ENCODE results near the gene CPEB3. TPM values are rescaled to one million over a fixed set of nuclear protein-coding genes. Genes with fewer than 3 reads are reported as not detected.

CPEB3 gene
- total and polyA plus RNA-seq, 4 donors, result 1.1 to 5.1 (median 2.8) TPM

DNA sequence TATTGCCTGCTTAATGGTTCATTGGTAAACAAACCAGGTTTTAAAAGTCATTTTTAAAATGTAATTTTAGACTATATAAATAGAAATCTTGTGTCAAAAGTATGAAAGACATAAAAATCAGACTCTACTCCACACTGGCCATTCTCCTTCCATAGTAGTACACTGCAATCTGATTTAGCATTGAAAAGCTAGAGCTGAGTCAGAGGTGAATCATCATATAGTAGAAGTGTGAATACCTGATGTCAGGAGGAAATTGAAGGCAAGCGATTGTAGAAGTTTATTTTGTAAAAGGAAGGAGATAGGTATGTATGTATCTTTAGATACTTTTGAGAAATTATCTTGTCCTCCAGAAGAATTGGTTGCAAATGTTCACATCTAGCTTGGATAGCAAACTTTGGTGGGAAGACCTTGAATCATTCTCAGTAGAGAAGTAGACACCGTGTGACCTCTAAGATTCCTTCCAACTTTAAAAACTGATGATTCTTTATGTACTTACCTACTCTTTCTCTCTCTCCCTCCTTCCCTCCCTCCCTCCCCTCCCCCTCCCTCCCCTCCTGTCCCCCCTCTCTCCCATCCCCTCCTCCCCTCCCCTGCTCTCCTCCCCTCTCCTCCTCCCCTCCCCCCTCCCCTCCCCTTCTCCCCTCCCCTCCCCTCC, 279.2 kb downstream of the CPEB3 start:
- H3K9me3 ChIP-seq (ENCODE audit: control insufficient read depth in 4 of 4, insufficient read depth in 3 of 4, low read length in 3 of 4), result no peaks in the 10 kb centered on the region
- H3K4me1 ChIP-seq (ENCODE audit: control insufficient read depth in 5 of 5, insufficient read depth in 5 of 5, low read length in 5 of 5), result no peaks in the 10 kb centered on the region
- no peak overlapping the region for H3K27ac ChIP-seq (ENCODE audit: low read depth in 1 of 2, low read length in 1 of 2)
- H3K36me3 ChIP-seq (ENCODE audit: control insufficient read depth in 4 of 4, insufficient read depth in 4 of 4, low read length in 4 of 4), result peaks cover 12 to 32% (median 22%) of the 10 kb centered on the region in 4 donors
- H3K27me3 ChIP-seq (ENCODE audit: control insufficient read depth in 3 of 3, insufficient read depth in 3 of 3, low read length in 2 of 3), result no peaks in the 10 kb centered on the region
- no peak for DNase-seq
- ATAC-seq (ENCODE audit: insufficient read depth, low FRiP score), result no peak
- H3K4me3 ChIP-seq, result no peak overlapping the region
- WGBS, 2 donors, result 88 to 95% methylated on average over 2 of the region's 2 CpGs
- no peak overlapping the region for H3K9ac ChIP-seq (ENCODE audit: insufficient read depth in 1 of 2, low read length in 2 of 2)
- no peak for TF ChIP-seq CTCF (IDR thresholded peaks at IDR 0.05; ENCODE audit: control extremely low read depth, extremely low read depth)

- no peak overlapping the region for H3K9ac ChIP-seq (ENCODE audit: insufficient read depth in 1 of 2, low read length in 2 of 2)
- H3K36me3 ChIP-seq (ENCODE audit: control insufficient read depth in 4 of 4, insufficient read depth in 4 of 4, low read length in 4 of 4), result peaks cover 9 to 32% (median 21%) of the 10 kb centered on the region in 4 donors
- no peaks in the 10 kb centered on the region for H3K4me1 ChIP-seq (ENCODE audit: control insufficient read depth in 5 of 5, insufficient read depth in 5 of 5, low read length in 5 of 5)
- DNase-seq (no peak), ATAC-seq (ENCODE audit: insufficient read depth, low FRiP score) (no peak)
- H3K27ac ChIP-seq (ENCODE audit: low read depth in 1 of 2, low read length in 1 of 2), result no peak overlapping the region
- no peaks in the 10 kb centered on the region for H3K27me3 ChIP-seq (ENCODE audit: control insufficient read depth in 3 of 3, insufficient read depth in 3 of 3, low read length in 2 of 3)
- H3K9me3 ChIP-seq (ENCODE audit: control insufficient read depth in 4 of 4, insufficient read depth in 3 of 4, low read length in 3 of 4), result no peaks in the 10 kb centered on the region
- no peak for TF ChIP-seq CTCF (IDR thresholded peaks at IDR 0.05; ENCODE audit: control extremely low read depth, extremely low read depth)
- H3K4me3 ChIP-seq, result no peak overlapping the region
Measured at GRCh38 chr10:92010047-92010735, 280.7 kb downstream of the CPEB3 start.

DNA sequence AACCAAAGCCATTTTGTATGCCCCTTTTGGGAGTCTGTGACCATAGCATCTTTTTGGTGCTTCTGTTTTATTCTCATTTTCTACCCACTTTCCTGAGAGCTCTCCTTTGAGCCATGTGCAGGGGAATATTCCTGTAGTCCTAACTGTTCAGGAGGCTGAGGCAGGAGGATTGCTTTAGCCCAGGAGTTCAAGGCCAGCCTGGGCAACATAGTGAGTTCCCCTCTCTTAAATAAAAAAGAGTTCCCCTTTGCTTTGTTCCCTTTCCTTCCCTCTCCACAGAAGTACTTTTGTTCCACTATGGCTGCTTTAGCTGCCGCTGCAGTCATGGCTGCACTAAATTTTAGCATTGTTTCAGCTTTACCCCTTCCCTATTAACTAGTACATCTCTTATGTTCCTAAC, 281.4 kb downstream of the CPEB3 start:
- 91 to 96% methylated on average over 1 of the region's 1 CpG for WGBS, 2 donors
- no peak overlapping the region for H3K4me3 ChIP-seq
- no peak overlapping the region for H3K9ac ChIP-seq (ENCODE audit: insufficient read depth in 1 of 2, low read length in 2 of 2)
- ATAC-seq (ENCODE audit: insufficient read depth, low FRiP score) (no peak), DNase-seq (no peak)
- H3K9me3 ChIP-seq (ENCODE audit: control insufficient read depth in 4 of 4, insufficient read depth in 3 of 4, low read length in 3 of 4), result no peaks in the 10 kb centered on the region
- no peak for TF ChIP-seq CTCF (IDR thresholded peaks at IDR 0.05; ENCODE audit: control extremely low read depth, extremely low read depth)
- H3K36me3 ChIP-seq (ENCODE audit: control insufficient read depth in 4 of 4, insufficient read depth in 4 of 4, low read length in 4 of 4), result peaks cover 9 to 26% (median 18%) of the 10 kb centered on the region in 4 donors
- no peak overlapping the region for H3K27ac ChIP-seq (ENCODE audit: low read depth in 1 of 2, low read length in 1 of 2)
- no peaks in the 10 kb centered on the region for H3K4me1 ChIP-seq (ENCODE audit: control insufficient read depth in 5 of 5, insufficient read depth in 5 of 5, low read length in 5 of 5)
- no peaks in the 10 kb centered on the region for H3K27me3 ChIP-seq (ENCODE audit: control insufficient read depth in 3 of 3, insufficient read depth in 3 of 3, low read length in 2 of 3)
